Body of pancreas (tissue), 4 donors: Measurements from ENCODE around the gene ALDH1B1.

ENCODE experiments used
- CTCF ChIP-seq, 7 experiments: fragments of 450-650 bp in 4 of 7; fragments of 200-600 bp in 3 of 7; sonication (generic) in 3 of 7; IDR thresholded peaks; one replicate each; pipeline ENCODE4 v1.5.1; 2016 to 2019; ENCODE audit warnings: antibody characterized with exemption in 7 of 7
- POLR2A ChIP-seq, 3 donors: fragments of 450-650 bp; IDR thresholded peaks; one replicate each; pipeline ENCODE4 v1.6.1; 2016; ENCODE audit warnings: antibody characterized with exemption in 3 of 3, mild to moderate bottlenecking in 2 of 3

GRCh38 chr9:38359297-38359653 is 33.2 kb upstream of the ALDH1B1 start:
- TF ChIP-seq CTCF (IDR thresholded peaks at IDR 0.05) (no peak), POLR2A (IDR thresholded peaks at IDR 0.05) (no peak)
